ENCODE data around the gene UNC13A. TPM values are rescaled to one million over a fixed set of nuclear protein-coding genes. Genes with fewer than 3 reads are reported as not detected.

The UNC13A gene
- total RNA-seq, 1 donor from 2014 or later = 1.3 TPM

DNA sequence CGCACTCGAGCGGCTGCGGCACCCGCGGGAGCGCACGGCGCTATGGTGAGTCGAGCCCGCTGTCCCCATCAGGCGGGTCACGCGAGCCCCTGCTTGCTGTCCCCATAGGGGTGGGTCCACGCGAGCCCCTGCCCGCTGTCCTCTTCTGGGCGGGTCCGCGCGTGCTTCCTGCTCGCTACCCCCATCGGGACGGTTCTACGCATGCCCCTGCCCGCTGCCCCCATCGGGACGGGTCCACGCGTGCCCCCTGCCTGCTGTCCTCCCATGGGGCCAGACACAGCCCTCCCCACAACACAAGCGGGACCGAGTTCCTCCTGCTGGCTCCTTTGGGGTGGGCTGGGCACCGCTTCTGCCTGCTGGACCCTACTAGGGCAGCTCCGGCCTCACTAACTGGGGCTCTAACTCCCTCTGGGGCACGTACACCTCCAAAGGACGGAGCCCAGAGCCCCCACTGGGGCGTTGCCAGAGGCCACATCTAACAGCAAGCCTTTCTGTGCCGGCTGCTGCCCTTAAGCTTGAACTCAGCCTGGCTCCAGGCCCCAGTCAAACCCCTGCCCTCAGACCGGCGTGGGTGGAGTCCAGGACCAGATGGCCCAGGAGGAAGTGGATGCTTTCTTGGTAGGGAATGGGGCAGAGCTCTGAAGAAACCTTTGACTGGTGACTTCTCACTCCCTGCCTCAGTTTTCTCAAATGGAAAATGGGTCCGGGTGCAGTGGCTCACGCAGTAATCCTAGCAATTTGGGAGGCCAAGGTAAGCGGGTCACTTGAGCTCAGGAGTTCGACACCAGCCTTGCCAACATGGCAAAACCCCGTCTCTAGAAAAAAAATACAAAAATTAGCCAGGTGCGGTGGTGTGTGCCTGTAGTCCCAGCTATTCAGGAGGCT lies 132.0 kb downstream of the UNC13A start:
- Histone ChIP-seq H3K9me3 (ENCODE audit: low read depth) (no peaks in the 10 kb centered on the region), H3K27me3 (no peaks in the 10 kb centered on the region), H3K4me3 (peak overlapping the region; percentile 98), H4K20me1 (ENCODE audit: low read depth) (peaks cover 12% of the 10 kb centered on the region), H3K4me2 (peak overlapping the region; percentile 100), H3K4me1 (no peaks in the 10 kb centered on the region), H3K27ac (no peak overlapping the region), H3K79me2 (ENCODE audit: low read depth) (peaks cover 13% of the 10 kb centered on the region), H3K36me3 (no peaks in the 10 kb centered on the region), H3K9ac (peak overlapping the region; percentile 45), H2AFZ (replicated peaks) (peak overlapping the region; percentile 74), H3F3A (ENCODE audit: low read depth) (peaks cover 36% of the 10 kb centered on the region)
- Mint-ChIP-seq H3K9me3 (no peaks in the 10 kb centered on the region), H3K4me3 (peak overlapping the region; percentile 88), H3K27ac (no peak overlapping the region), H3K36me3 (peaks cover 10% of the 10 kb centered on the region), H3K4me1 (peaks cover 21% of the 10 kb centered on the region), H3K27me3 (ENCODE audit: insufficient read depth, low read depth) (peaks cover 6% of the 10 kb centered on the region)
- peak; percentile 55 for DNase-seq (ENCODE audit: low spot score)
- TF ChIP-seq, protein P1, sequence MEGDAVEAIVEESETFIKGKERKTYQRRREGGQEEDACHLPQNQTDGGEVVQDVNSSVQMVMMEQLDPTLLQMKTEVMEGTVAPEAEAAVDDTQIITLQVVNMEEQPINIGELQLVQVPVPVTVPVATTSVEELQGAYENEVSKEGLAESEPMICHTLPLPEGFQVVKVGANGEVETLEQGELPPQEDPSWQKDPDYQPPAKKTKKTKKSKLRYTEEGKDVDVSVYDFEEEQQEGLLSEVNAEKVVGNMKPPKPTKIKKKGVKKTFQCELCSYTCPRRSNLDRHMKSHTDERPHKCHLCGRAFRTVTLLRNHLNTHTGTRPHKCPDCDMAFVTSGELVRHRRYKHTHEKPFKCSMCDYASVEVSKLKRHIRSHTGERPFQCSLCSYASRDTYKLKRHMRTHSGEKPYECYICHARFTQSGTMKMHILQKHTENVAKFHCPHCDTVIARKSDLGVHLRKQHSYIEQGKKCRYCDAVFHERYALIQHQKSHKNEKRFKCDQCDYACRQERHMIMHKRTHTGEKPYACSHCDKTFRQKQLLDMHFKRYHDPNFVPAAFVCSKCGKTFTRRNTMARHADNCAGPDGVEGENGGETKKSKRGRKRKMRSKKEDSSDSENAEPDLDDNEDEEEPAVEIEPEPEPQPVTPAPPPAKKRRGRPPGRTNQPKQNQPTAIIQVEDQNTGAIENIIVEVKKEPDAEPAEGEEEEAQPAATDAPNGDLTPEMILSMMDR (IDR thresholded peaks at IDR 0.05) = no peak
- TF ChIP-seq EZH2phosphoT487 (IDR thresholded peaks at IDR 0.05) (no peak), EZH2 (IDR thresholded peaks at IDR 0.05) (no peak)

DNA sequence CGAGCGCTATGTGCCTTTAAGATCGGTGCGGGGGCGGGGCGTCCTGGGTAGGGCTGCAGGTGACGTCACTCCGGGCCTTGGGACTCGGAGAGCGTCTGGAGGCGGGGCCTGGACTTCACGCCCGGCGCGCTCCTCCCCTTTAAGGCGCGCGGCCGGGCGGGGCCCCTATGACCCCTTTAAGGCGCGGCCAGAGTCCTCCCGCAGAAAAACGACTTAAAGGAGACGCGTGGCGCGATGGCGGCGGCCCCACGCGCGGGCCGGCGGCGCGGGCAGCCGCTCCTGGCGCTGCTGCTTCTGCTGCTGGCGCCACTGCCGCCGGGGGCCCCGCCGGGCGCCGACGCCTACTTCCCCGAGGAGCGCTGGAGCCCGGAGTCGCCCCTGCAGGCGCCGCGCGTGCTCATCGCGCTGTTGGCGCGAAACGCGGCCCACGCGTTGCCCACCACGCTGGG lies 132.7 kb downstream of the UNC13A start, which contains the start of gene COLGALT1:
COLGALT1 (plus strand) TSS at position 170 of the 449 bp plus-strand sequence; CDS start at position 235, 65 bp downstream.
- H3K36me3 ChIP-seq = no peaks in the 10 kb centered on the region
- H4K20me1 ChIP-seq (ENCODE audit: low read depth) = peaks cover 12% of the 10 kb centered on the region
- no peaks in the 10 kb centered on the region for H3K9me3 ChIP-seq (ENCODE audit: low read depth)
- Mint-ChIP-seq H3K9me3 (no peaks in the 10 kb centered on the region), H3K27me3 (ENCODE audit: insufficient read depth, low read depth) (peaks cover 6% of the 10 kb centered on the region), H3K4me1 (peaks cover 21% of the 10 kb centered on the region), H3K36me3 (peaks cover 10% of the 10 kb centered on the region), H3K4me3 (peak within 1 kb of the TSS; percentile 88), H3K27ac (no peak within 1 kb of the TSS)
- H3K79me2 ChIP-seq (ENCODE audit: low read depth) = peaks cover 13% of the 10 kb centered on the region
- no peak for TF ChIP-seq EZH2phosphoT487 (IDR thresholded peaks at IDR 0.05)
- H2AFZ ChIP-seq (replicated peaks) = peak within 1 kb of the TSS; percentile 74
- DNase-seq (ENCODE audit: low spot score) = peak; percentile 100
- H3K27ac ChIP-seq = no peak within 1 kb of the TSS
- no peaks in the 10 kb centered on the region for H3K27me3 ChIP-seq
- peak within 1 kb of the TSS; percentile 45 for H3K9ac ChIP-seq
- peaks cover 36% of the 10 kb centered on the region for H3F3A ChIP-seq (ENCODE audit: low read depth)
- H3K4me3 ChIP-seq = peak within 1 kb of the TSS; percentile 98
- peak within 1 kb of the TSS; percentile 100 for H3K4me2 ChIP-seq
- no peaks in the 10 kb centered on the region for H3K4me1 ChIP-seq

DNA sequence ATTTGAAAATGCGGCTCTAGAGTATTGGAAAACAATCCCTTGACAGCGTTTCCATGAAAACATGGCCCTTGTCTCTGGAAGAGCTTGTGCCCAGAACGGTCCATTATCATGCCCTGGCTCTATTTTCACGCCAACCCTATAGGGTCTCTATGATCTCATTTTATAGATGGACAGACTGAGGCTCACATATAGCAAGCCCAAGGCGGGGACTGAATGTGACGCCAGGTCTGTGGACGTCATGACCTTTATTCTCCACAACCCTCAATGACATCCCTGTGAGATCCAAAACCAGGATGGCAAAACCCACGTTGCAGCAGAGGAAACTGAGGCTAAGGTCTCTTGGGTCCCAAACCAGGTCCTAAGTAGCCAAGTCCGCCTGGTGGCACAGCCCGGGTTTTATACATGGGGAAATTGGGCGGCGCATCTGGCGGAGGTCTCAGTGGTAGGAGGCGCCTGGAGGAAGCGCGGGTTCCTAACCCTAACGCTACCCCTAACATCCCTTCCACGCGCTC lies 133.1 kb downstream of the UNC13A start:
- Mint-ChIP-seq H3K27me3 (ENCODE audit: insufficient read depth, low read depth) (peaks cover 6% of the 10 kb centered on the region), H3K27ac (no peak overlapping the region), H3K4me3 (peak overlapping the region; percentile 83), H3K4me1 (peaks cover 17% of the 10 kb centered on the region), H3K36me3 (peaks cover 5% of the 10 kb centered on the region), H3K9me3 (no peaks in the 10 kb centered on the region)
- DNase-seq (ENCODE audit: low spot score) = no peak
- H3K36me3 ChIP-seq = no peaks in the 10 kb centered on the region
- no peaks in the 10 kb centered on the region for H3K9me3 ChIP-seq (ENCODE audit: low read depth)
- H3K4me1 ChIP-seq = no peaks in the 10 kb centered on the region
- TF ChIP-seq, protein P1 (IDR thresholded peaks at IDR 0.05) = no peak
- TF ChIP-seq EZH2 (IDR thresholded peaks at IDR 0.05) = no peak
- TF ChIP-seq EZH2phosphoT487 (IDR thresholded peaks at IDR 0.05) = no peak
- peaks cover 13% of the 10 kb centered on the region for H3K79me2 ChIP-seq (ENCODE audit: low read depth)
- H2AFZ ChIP-seq (replicated peaks) = peak overlapping the region; percentile 74
- H3K4me3 ChIP-seq = peak overlapping the region; percentile 98
- H3K27ac ChIP-seq = no peak overlapping the region
- H3F3A ChIP-seq (ENCODE audit: low read depth) = peaks cover 34% of the 10 kb centered on the region
- H3K4me2 ChIP-seq = peak overlapping the region; percentile 100
- H4K20me1 ChIP-seq (ENCODE audit: low read depth) = peaks cover 12% of the 10 kb centered on the region
- H3K27me3 ChIP-seq = no peaks in the 10 kb centered on the region
- no peak overlapping the region for H3K9ac ChIP-seq
